ENCODE data around the gene ELANE. TPM values are rescaled to one million over a fixed set of nuclear protein-coding genes. Genes with fewer than 3 reads are reported as not detected.

Gene ELANE
- total RNA-seq, 2 donors from 2014 or later, result 0.41 TPM; not detected in 1

- H3K27me3 ChIP-seq (replicated peaks; ENCODE audit: insufficient read depth), result no peaks in the 10 kb centered on the region
- no peak for ATAC-seq (ENCODE audit: insufficient number of reproducible peaks, low FRiP score, low read depth)
Measured at GRCh38 chr19:903266-903797, 51.2 kb downstream of the ELANE start.

GRCh38 chr19:904545-904944 lies 52.4 kb downstream of the ELANE start:
- H3K9me3 ChIP-seq, result no peaks in the 10 kb centered on the region
- no peaks in the 10 kb centered on the region for H3K27me3 ChIP-seq (replicated peaks; ENCODE audit: insufficient read depth)
- no peak overlapping the region for H3K4me3 ChIP-seq
- peaks cover 0 to 9% of the 10 kb centered on the region in 2 donors for H3K4me1 ChIP-seq (ENCODE audit: control insufficient read depth in 1 of 2, low read depth in 2 of 2)
- DNase-seq (ENCODE audit: low spot score), result no peak
- H3K27ac ChIP-seq, result no peak overlapping the region
- ATAC-seq (ENCODE audit: insufficient number of reproducible peaks, low FRiP score, low read depth), result no peak
- TF ChIP-seq, protein P1, sequence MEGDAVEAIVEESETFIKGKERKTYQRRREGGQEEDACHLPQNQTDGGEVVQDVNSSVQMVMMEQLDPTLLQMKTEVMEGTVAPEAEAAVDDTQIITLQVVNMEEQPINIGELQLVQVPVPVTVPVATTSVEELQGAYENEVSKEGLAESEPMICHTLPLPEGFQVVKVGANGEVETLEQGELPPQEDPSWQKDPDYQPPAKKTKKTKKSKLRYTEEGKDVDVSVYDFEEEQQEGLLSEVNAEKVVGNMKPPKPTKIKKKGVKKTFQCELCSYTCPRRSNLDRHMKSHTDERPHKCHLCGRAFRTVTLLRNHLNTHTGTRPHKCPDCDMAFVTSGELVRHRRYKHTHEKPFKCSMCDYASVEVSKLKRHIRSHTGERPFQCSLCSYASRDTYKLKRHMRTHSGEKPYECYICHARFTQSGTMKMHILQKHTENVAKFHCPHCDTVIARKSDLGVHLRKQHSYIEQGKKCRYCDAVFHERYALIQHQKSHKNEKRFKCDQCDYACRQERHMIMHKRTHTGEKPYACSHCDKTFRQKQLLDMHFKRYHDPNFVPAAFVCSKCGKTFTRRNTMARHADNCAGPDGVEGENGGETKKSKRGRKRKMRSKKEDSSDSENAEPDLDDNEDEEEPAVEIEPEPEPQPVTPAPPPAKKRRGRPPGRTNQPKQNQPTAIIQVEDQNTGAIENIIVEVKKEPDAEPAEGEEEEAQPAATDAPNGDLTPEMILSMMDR (IDR thresholded peaks at IDR 0.05), result no peak
- no peaks in the 10 kb centered on the region for H3K36me3 ChIP-seq

More at GRCh38 chr19:903266-903797, 51.2 kb downstream of the ELANE start:
- peaks cover 0 to 9% of the 10 kb centered on the region in 2 donors for H3K4me1 ChIP-seq (ENCODE audit: control insufficient read depth in 1 of 2, low read depth in 2 of 2)
- no peaks in the 10 kb centered on the region for H3K36me3 ChIP-seq
- H3K27ac ChIP-seq, result no peak overlapping the region
- H3K9me3 ChIP-seq, result no peaks in the 10 kb centered on the region
- TF ChIP-seq, protein P1 (IDR thresholded peaks at IDR 0.05), result no peak
- H3K4me3 ChIP-seq, result no peak overlapping the region
- no peak for DNase-seq (ENCODE audit: low spot score)

Other genes with a start within 250 kb of the ELANE start
- 10 to 100 TPM; 23.8 to 30.9 TPM for gene POLRMT, start 218.8 kb upstream of the ELANE start, total RNA-seq
- under 1 TPM; 0.27 to 0.56 TPM for gene FGF22, start 212.4 kb upstream of the ELANE start, total RNA-seq
- gene RNF126, start 189.1 kb upstream of the ELANE start, total RNA-seq, result 10 to 100 TPM; 47.8 to 61.9 TPM
- 100 to 1,000 TPM; 361 to 595 TPM for gene FSTL3, start 175.9 kb upstream of the ELANE start, total RNA-seq
- not detected for gene PRSS57, start 156.9 kb upstream of the ELANE start, total RNA-seq
- gene PALM, start 143.4 kb upstream of the ELANE start, total RNA-seq, result 10 to 100 TPM; 14.4 to 28.4 TPM
- gene MISP, start 101.2 kb upstream of the ELANE start, total RNA-seq, result 1 to 10 TPM in 1 of 2 donors, not detected in 1; 2.2 TPM
- 100 to 1,000 TPM; 149 to 163 TPM for gene PTBP1, start 54.9 kb upstream of the ELANE start, total RNA-seq
- not detected for gene PLPPR3, start 30.3 kb upstream of the ELANE start, total RNA-seq
- gene AZU1, start 24.5 kb upstream of the ELANE start, total RNA-seq, result 1 to 10 TPM in 1 of 2 donors, not detected in 1; 1.1 TPM
- not detected for gene PRTN3, start 11.3 kb upstream of the ELANE start, total RNA-seq
- 100 to 1,000 TPM; 472 to 781 TPM for gene CFD, start 7.4 kb downstream of the ELANE start, total RNA-seq
- 10 to 100 TPM; 29.1 to 38.0 TPM for gene MED16, start 40.9 kb downstream of the ELANE start, total RNA-seq
- not detected for gene RNU6-9, start 41.2 kb downstream of the ELANE start, total RNA-seq
- gene R3HDM4, start 60.9 kb downstream of the ELANE start, total RNA-seq, result 10 to 100 TPM; 37.6 to 42.4 TPM
- not detected for gene KISS1R, start 65.0 kb downstream of the ELANE start, total RNA-seq
- 10 to 100 TPM in 1 of 2 donors, 1 to 10 TPM in 1; 3.3 to 11.2 TPM for gene ARID3A, start 73.7 kb downstream of the ELANE start, total RNA-seq
- gene WDR18, start 132.0 kb downstream of the ELANE start, total RNA-seq, result 10 to 100 TPM in 1 of 2 donors, 1 to 10 TPM in 1; 6.8 to 27.6 TPM
- gene GRIN3B, start 148.1 kb downstream of the ELANE start, total RNA-seq, result under 1 TPM in 1 of 2 donors, not detected in 1; 0.14 TPM
- 100 to 1,000 TPM; 183 to 267 TPM for gene TMEM259, start 168.8 kb downstream of the ELANE start, total RNA-seq
- gene RNU6-2, start 169.2 kb downstream of the ELANE start, total RNA-seq, result not detected
- gene CNN2, start 174.3 kb downstream of the ELANE start, total RNA-seq, result 100 to 1,000 TPM in 1 of 2 donors, 10 to 100 TPM in 1; 96.9 to 193 TPM
- 1 to 10 TPM; 6.0 to 7.0 TPM for gene ABCA7, start 187.8 kb downstream of the ELANE start, total RNA-seq
- gene ARHGAP45, start 214.9 kb downstream of the ELANE start, total RNA-seq, result 10 to 100 TPM; 37.9 to 42.6 TPM
- gene POLR2E, start 243.1 kb downstream of the ELANE start, total RNA-seq, result 100 to 1,000 TPM; 129 to 149 TPM

Data from thoracic aorta (tissue), 2 donors.